Body of pancreas (tissue), 4 donors: ENCODE measurements around the gene ZBED1. TPM values are rescaled to one million over a fixed set of nuclear protein-coding genes. Genes with fewer than 3 reads are reported as not detected.
A peak's percentile ranks its signal among the peaks of the same experiment; 100 is the strongest.

Experiments
- ATAC-seq: fragments of 150-250 bp; one replicate; pipeline ENCODE4 v1.9.1; 2016
- DNase-seq, 4 donors: peaks; one replicate each; pipeline ENCODE4 v3.0.0-alpha.2; 2019
- H3K27ac ChIP-seq, 4 donors: fragments of 200-600 bp; sonication (generic); 1 replicate in 3 of 4; 2 replicates in 1 of 4; pipeline versions ENCODE4 v1.5.1 to v1.6.1; 2016 to 2019; ENCODE audit warnings: mild to moderate bottlenecking in 1 of 4, mixed read lengths in 1 of 4, moderate library complexity in 1 of 4
- H3K27me3 ChIP-seq, 2 donors: fragments of 200-600 bp; sonication (generic); one replicate each; pipeline ENCODE4 v1.6.0; 2016; ENCODE audit warnings: mild to moderate bottlenecking in 1 of 2
- H3K36me3 ChIP-seq, 2 donors: fragments of 200-600 bp; sonication (generic); replicated peaks in 1 of 2; 2 replicates each; pipeline ENCODE4 v1.5.1; 2016; ENCODE audit warnings: low read depth in 2 of 2; ENCODE audit not compliant: insufficient read depth in 1 of 2
- H3K4me1 ChIP-seq: fragments of 200-600 bp; sonication (generic); one replicate; pipeline ENCODE4 v1.6.0; 2016
- H3K4me3 ChIP-seq, 2 donors: fragments of 200-600 bp; sonication (generic); 1 replicate in 1 of 2; 2 replicates in 1 of 2; pipeline ENCODE4 v1.5.1; 2016 to 2019
- H3K9me3 ChIP-seq, 3 donors: fragments of 200-600 bp; sonication (generic); 1 replicate in 2 of 3; 2 replicates in 1 of 3; pipeline ENCODE4 v1.5.1; 2016
- CTCF ChIP-seq, 7 experiments: fragments of 450-650 bp in 4 of 7; fragments of 200-600 bp in 3 of 7; sonication (generic) in 3 of 7; IDR thresholded peaks; one replicate each; pipeline ENCODE4 v1.5.1; 2016 to 2019; ENCODE audit warnings: antibody characterized with exemption in 7 of 7
- POLR2A ChIP-seq, 3 donors: fragments of 450-650 bp; IDR thresholded peaks; one replicate each; pipeline ENCODE4 v1.6.1; 2016; ENCODE audit warnings: antibody characterized with exemption in 3 of 3, mild to moderate bottlenecking in 2 of 3
- WGBS, 2 donors: methylation state at CpG; one replicate each; pipeline ENCODE4 v1.1.5; 2017; 5-methylcytosine and 5-hydroxymethylcytosine counted together
- intact Hi-C: fragments of 100-400 bp; cut with DNase I; formaldehyde crosslinking; loops from one replicate; pipeline ENCODE4 v1.15.1; 2023
- total RNA-seq, 2 donors: library from RNA; depleted of rRNA; stranded (reverse); fragments of >200 nt; gene quantifications; one replicate each; pipeline ENCODE4 v1.1.0, GENCODE V29; 2016

The ZBED1 gene
- 10 to 100 TPM; 35.5 to 39.2 TPM for total RNA-seq

GRCh38 chrX:2500803-2501558, at the start of gene ZBED1, which contains the start of gene DHRSX:
TSS of gene ZBED1 (minus strand) at chrX:2500976. CDS start at chrX:2490719, 10,257 bp downstream.
TSS of gene DHRSX (minus strand) at chrX:2500976. CDS start at chrX:2500925, 51 bp downstream.
- Histone ChIP-seq H3K9me3 (no peaks in the 10 kb centered on the region), H3K27me3 (no peaks in the 10 kb centered on the region), H3K4me3 (peak within 1 kb of the TSS; percentile 50 to 93), H3K4me1 (peaks cover 36% of the 10 kb centered on the region), H3K36me3 (no peaks in the 10 kb centered on the region), H3K27ac (peak within 1 kb of the TSS; percentile 88 to 99 (median 95))
- ATAC-seq = peak; percentile 56
- WGBS, 2 donors = 0 to 3% methylated on average over 1 to 28 of the region's 57 CpGs
- intact Hi-C loops = no loop called here
- TF ChIP-seq POLR2A (IDR thresholded peaks at IDR 0.05) = no peak
- peak in 2 of 4 donors; percentile 33 to 52 for DNase-seq

- WGBS, 2 donors = 30 to 58% methylated on average over 7 of the region's 7 CpGs
- no peaks in the 10 kb centered on the region for H3K27me3 ChIP-seq
- intact Hi-C loops = no loop called here
- H3K36me3 ChIP-seq = no peaks in the 10 kb centered on the region
- H3K27ac ChIP-seq = no peak overlapping the region
- ATAC-seq (peak; percentile 67), DNase-seq (peak in 1 of 4 donors; percentile 19)
- peaks cover 19% of the 10 kb centered on the region for H3K4me1 ChIP-seq
- TF ChIP-seq POLR2A (IDR thresholded peaks at IDR 0.05) (peak in 1 of 3 donors; percentile 8), CTCF (IDR thresholded peaks at IDR 0.05) (no peak)
- no peaks in the 10 kb centered on the region for H3K9me3 ChIP-seq
- H3K4me3 ChIP-seq = no peak overlapping the region
Observed at GRCh38 chrX:2549876-2550275, 49.1 kb upstream of the ZBED1 start.

- DNase-seq (no peak), ATAC-seq (no peak)
- 82 to 86% methylated on average over 11 of the region's 11 CpGs for WGBS, 2 donors
- Histone ChIP-seq H3K4me1 (peaks cover 21% of the 10 kb centered on the region), H3K4me3 (no peak overlapping the region), H3K27me3 (no peaks in the 10 kb centered on the region), H3K9me3 (no peaks in the 10 kb centered on the region), H3K36me3 (no peaks in the 10 kb centered on the region), H3K27ac (no peak overlapping the region)
- intact Hi-C loops = no loop called here
- TF ChIP-seq CTCF (IDR thresholded peaks at IDR 0.05) (no peak), POLR2A (IDR thresholded peaks at IDR 0.05) (no peak)
Observed at GRCh38 chrX:2548711-2549423, 48.1 kb upstream of the ZBED1 start.

GRCh38 chrX:2547736-2548135, 47.0 kb upstream of the ZBED1 start:
- intact Hi-C loops = no loop called here
- H3K27ac ChIP-seq = no peak overlapping the region
- H3K4me3 ChIP-seq = no peak overlapping the region
- no peaks in the 10 kb centered on the region for H3K9me3 ChIP-seq
- ATAC-seq (no peak), DNase-seq (no peak)
- no peaks in the 10 kb centered on the region for H3K27me3 ChIP-seq
- H3K4me1 ChIP-seq = peaks cover 28% of the 10 kb centered on the region
- H3K36me3 ChIP-seq = no peaks in the 10 kb centered on the region
- 76 to 90% methylated on average over 3 to 4 of the region's 4 CpGs for WGBS, 2 donors
- TF ChIP-seq POLR2A (IDR thresholded peaks at IDR 0.05) (no peak), CTCF (IDR thresholded peaks at IDR 0.05) (no peak)

- DNase-seq (no peak), ATAC-seq (no peak)
- Histone ChIP-seq H3K27ac (no peak overlapping the region), H3K36me3 (no peaks in the 10 kb centered on the region), H3K4me3 (no peak overlapping the region), H3K4me1 (peaks cover 17% of the 10 kb centered on the region), H3K9me3 (no peaks in the 10 kb centered on the region), H3K27me3 (no peaks in the 10 kb centered on the region)
- no peak for TF ChIP-seq CTCF (IDR thresholded peaks at IDR 0.05)
- 90 to 100% methylated on average over 1 of the region's 1 CpG for WGBS, 2 donors
- intact Hi-C loops = no loop called here
Observed at GRCh38 chrX:2546496-2546895, 45.7 kb upstream of the ZBED1 start.
